ENCODE data around the gene RYR1. TPM values are rescaled to one million over a fixed set of nuclear protein-coding genes. Genes with fewer than 3 reads are reported as not detected.

The RYR1 gene
- total RNA-seq, 1 experiment from 2014 or later: 4.1 TPM

DNA sequence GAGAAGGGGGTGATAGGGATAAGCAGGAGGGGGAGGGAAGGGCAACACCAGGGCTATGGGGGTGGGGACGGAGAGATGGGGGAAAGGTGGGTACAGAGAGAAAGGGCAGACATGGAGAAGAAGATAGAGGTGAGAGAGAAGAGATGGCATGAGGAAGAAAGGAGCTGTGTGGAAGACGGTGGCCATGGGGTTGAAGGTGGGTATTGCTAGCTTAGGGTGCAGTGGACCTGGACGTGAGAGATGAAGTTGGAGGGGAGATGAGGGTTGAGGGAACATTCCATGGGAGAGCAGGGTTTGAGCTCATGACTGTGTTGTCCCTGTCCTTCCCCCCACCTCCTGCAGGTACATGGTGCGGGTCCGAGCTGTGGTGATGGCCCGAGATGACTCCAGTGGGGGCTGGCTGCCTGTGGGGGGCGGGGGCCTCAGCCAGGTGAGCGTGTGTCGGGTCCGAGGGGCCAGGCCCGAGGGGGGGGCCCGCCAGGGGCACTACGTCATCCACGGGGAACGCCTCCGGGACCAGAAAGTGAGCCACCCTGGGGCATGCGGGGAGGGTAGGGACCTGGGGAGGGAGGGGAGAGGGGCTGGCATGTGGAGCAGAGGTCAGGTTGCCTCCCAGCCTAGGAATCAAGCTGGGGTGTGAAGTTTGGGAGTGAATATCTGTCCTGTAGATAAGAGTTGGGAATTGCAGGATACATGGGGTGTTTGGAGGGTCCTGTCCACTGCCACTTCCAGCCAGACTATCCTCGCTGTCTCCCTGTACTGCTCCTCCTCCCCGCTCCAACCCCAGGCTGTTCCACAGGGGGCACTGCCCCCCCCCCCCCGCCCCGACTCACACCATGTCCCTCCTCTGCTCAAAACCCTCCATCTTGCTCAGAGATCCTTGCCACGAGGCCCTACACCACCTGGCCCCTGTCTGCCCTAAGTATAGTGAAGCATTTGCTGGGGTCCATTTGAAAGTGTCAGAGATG is 43.2 kb upstream of the RYR1 start:
- TF ChIP-seq JUND (IDR thresholded peaks at IDR 0.05) (no peak), EGR1 (IDR thresholded peaks at IDR 0.05; ENCODE audit: low read depth) (no peak), POLR2A (IDR thresholded peaks at IDR 0.05; ENCODE audit: borderline replicate concordance, extremely low read depth, insufficient read depth, insufficient read length) (no peak), CEBPB (IDR thresholded peaks at IDR 0.05; ENCODE audit: low read depth) (no peak), SRF (IDR thresholded peaks at IDR 0.05; ENCODE audit: low read depth) (no peak), RAD21 (IDR thresholded peaks at IDR 0.05; ENCODE audit: low read depth) (no peak), ZFX (IDR thresholded peaks at IDR 0.05) (no peak), YY1 (IDR thresholded peaks at IDR 0.05; ENCODE audit: extremely low read depth, insufficient replicate concordance, low read depth, low read length) (no peak), FOSL1 (IDR thresholded peaks at IDR 0.05; ENCODE audit: low read depth) (no peak), EZH2phosphoT487 (IDR thresholded peaks at IDR 0.05; ENCODE audit: borderline replicate concordance) (no peak), TCF7L2 (IDR thresholded peaks at IDR 0.05; ENCODE audit: borderline replicate concordance, extremely low read depth, insufficient read depth, insufficient read length) (no peak)
- TF ChIP-seq, protein P1, sequence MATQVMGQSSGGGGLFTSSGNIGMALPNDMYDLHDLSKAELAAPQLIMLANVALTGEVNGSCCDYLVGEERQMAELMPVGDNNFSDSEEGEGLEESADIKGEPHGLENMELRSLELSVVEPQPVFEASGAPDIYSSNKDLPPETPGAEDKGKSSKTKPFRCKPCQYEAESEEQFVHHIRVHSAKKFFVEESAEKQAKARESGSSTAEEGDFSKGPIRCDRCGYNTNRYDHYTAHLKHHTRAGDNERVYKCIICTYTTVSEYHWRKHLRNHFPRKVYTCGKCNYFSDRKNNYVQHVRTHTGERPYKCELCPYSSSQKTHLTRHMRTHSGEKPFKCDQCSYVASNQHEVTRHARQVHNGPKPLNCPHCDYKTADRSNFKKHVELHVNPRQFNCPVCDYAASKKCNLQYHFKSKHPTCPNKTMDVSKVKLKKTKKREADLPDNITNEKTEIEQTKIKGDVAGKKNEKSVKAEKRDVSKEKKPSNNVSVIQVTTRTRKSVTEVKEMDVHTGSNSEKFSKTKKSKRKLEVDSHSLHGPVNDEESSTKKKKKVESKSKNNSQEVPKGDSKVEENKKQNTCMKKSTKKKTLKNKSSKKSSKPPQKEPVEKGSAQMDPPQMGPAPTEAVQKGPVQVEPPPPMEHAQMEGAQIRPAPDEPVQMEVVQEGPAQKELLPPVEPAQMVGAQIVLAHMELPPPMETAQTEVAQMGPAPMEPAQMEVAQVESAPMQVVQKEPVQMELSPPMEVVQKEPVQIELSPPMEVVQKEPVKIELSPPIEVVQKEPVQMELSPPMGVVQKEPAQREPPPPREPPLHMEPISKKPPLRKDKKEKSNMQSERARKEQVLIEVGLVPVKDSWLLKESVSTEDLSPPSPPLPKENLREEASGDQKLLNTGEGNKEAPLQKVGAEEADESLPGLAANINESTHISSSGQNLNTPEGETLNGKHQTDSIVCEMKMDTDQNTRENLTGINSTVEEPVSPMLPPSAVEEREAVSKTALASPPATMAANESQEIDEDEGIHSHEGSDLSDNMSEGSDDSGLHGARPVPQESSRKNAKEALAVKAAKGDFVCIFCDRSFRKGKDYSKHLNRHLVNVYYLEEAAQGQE (IDR thresholded peaks at IDR 0.05; ENCODE audit: low read depth): no peak
- TF ChIP-seq, protein P2, sequence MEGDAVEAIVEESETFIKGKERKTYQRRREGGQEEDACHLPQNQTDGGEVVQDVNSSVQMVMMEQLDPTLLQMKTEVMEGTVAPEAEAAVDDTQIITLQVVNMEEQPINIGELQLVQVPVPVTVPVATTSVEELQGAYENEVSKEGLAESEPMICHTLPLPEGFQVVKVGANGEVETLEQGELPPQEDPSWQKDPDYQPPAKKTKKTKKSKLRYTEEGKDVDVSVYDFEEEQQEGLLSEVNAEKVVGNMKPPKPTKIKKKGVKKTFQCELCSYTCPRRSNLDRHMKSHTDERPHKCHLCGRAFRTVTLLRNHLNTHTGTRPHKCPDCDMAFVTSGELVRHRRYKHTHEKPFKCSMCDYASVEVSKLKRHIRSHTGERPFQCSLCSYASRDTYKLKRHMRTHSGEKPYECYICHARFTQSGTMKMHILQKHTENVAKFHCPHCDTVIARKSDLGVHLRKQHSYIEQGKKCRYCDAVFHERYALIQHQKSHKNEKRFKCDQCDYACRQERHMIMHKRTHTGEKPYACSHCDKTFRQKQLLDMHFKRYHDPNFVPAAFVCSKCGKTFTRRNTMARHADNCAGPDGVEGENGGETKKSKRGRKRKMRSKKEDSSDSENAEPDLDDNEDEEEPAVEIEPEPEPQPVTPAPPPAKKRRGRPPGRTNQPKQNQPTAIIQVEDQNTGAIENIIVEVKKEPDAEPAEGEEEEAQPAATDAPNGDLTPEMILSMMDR (IDR thresholded peaks at IDR 0.05 in 2 of 3, conservative IDR thresholded peaks at IDR 0.05 in 1 of 3; ENCODE audit: borderline replicate concordance in 1 of 3, insufficient read depth in 1 of 3, low read depth in 2 of 3, low read length in 2 of 3): no peak
- Histone ChIP-seq H3K79me2 (ENCODE audit: insufficient read depth, low read length) (no peaks in the 10 kb centered on the region), H3K4me2 (ENCODE audit: low read length) (peak overlapping the region; percentile 14; the same call in 1 of the 2 replicates), H3K27me3 (ENCODE audit: insufficient read depth, low read length) (no peaks in the 10 kb centered on the region), H3K4me3 (replicated peaks in 1 of 2; ENCODE audit: low read depth in 1 of 2, low read length in 2 of 2) (no peak overlapping the region; a peak in 1 of 4 replicates), H4K20me1 (ENCODE audit: insufficient read depth) (no peaks in the 10 kb centered on the region), H3K9ac (ENCODE audit: low read length) (no peak overlapping the region), H3K4me1 (ENCODE audit: control insufficient read depth in 1 of 2, insufficient read depth in 2 of 2, low read length in 2 of 2) (peaks cover 11 to 52% of the 10 kb centered on the region in 2 experiments), H3K9me2 (ENCODE audit: insufficient read depth) (no peaks in the 10 kb centered on the region), H3K9me3 (ENCODE audit: control insufficient read depth in 1 of 2, insufficient read depth in 1 of 2, low read depth in 1 of 2, low read length in 2 of 2) (no peaks in the 10 kb centered on the region), H3K27ac (ENCODE audit: low read depth, low read length) (no peak overlapping the region), H2AFZ (ENCODE audit: low read depth, low read length, poor library complexity, severe bottlenecking) (no peak overlapping the region), H3K36me3 (ENCODE audit: control insufficient read depth in 1 of 2, insufficient read depth in 2 of 2, low read length in 2 of 2) (no peaks in the 10 kb centered on the region)
- BruUV-seq (replicated peaks): no TSS peak
- DNase-seq (ENCODE audit: low read depth, low spot score) (no peak), ATAC-seq (no peak)
- intact Hi-C loops (cut with micrococcal nuclease): no loop called here
- RAD21 ChIA-PET (ENCODE audit: low non-redundant PET in 1 of 2, low total read pairs in 2 of 2, uncharacterized antibody in 2 of 2, unreplicated experiment in 2 of 2): interaction anchor here (0.7 to 3.2 kb wide), 2 partner anchors 13 to 117 kb away, joined by 6 to 11 read pairs; partner anchors contain the start of gene FAM98C (in 1 of the 2)
- CTCF ChIA-PET: interaction anchor here (4.0 kb wide), 1 partner anchor 13 kb away, joined by 49 read pairs; the partner anchor contains the start of gene FAM98C
- POLR2A ChIA-PET: interaction anchor here (1.7 kb wide), 1 partner anchor 13 kb away, joined by 8 read pairs; the partner anchor contains the start of gene FAM98C

All from HCT116 (cell line).